GM18858 (cell line): ENCODE data around the gene GTSE1.
"Not testable (repeated sequence)": the region's sequence is repeated elsewhere in the genome, so short reads cannot be mapped to it uniquely, and the experiment has no call there.

Experiments
- ATAC-seq: cut with Tn5 transposase; IDR thresholded peaks from one replicate; pipeline ENCODE4 v1.9.1; 2021; ENCODE audit not compliant: unreplicated experiment

The GTSE1 gene

DNA sequence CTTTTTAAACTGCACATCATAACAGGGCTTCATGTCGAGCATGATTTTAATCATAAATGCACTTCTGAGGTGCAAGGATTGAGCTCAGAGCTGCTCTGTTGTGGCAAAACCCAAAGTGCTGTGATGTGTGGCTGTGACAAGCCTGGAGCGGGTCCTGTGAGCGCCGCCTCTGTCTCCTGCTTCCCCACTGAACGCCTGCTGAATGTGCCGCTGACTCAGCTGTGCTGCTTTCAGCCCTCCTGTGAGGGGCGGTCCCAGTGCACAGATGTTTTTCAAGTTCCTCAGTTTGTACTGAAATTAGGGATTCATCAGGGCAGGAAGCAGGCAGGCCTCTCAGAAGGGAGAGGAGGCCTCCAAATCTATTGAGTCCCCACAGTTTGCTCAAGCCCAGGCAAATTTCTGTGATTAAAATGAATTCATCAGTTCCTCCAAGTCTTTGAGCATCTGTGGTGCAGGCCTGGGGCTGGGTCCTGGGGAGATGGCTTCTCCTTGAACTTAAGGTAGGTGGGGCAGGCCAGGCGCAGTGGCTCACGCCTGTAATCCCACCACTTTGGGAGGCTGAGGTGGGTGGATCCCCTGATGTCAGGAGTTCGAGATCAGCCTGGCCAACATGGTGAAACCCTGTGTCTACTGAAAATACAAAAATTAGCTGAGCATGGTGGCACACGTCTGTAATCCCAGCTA, 3.0 kb upstream of the GTSE1 start:
- ATAC-seq = no peak

DNA sequence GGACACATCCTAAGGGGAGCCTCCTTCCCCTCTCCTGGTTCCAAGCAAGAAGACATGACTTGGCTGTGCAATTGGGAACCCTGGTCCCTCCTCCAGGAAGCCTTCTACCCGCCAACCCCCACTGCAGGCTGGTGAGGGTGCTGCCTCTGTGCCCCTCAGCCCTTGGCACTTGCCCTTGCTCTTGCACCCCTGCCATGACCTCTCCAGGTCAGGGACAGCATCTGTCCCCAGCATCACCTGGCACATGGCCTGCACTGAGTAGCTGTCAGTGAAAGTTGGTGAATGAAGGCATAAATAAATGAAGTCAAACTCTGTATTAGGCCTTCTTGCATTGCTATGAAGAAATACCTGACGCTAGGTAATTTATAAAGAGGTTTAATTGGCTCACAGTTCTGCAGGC, 1.9 kb upstream of the GTSE1 start:
- ATAC-seq = no peak

DNA sequence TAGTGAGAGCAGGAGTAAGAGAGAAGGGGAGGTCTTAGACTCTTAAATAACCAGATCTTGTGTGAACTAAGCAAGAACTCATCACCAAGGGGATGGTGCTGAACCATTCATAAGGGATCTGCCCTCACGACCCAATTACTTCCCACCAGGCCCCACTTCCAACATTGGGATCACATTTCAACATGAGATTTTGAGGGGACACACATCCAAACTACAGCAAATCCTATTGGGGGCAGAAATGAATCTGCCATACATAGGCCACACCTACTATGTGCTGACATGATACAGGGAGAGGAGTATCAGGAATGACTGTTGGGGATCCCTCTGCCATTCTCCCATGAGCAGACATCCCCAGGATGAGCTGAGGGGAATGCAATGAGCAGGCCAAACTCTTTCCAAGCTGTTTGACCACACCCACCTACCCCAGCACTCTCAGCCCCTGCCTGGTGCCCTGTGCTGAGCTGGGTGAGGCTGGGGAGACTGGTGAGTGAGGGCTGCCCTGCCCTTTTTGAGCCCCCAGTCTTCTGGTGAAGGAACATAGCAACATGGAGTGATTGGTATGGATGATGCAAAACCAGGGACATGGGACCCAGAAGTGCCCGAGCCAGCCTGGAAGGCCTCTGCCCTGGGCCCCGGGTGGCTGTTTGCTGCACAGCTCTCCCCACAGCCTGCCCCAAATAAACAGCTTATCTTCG, 1.2 kb upstream of the GTSE1 start:
- ATAC-seq = no peak

DNA sequence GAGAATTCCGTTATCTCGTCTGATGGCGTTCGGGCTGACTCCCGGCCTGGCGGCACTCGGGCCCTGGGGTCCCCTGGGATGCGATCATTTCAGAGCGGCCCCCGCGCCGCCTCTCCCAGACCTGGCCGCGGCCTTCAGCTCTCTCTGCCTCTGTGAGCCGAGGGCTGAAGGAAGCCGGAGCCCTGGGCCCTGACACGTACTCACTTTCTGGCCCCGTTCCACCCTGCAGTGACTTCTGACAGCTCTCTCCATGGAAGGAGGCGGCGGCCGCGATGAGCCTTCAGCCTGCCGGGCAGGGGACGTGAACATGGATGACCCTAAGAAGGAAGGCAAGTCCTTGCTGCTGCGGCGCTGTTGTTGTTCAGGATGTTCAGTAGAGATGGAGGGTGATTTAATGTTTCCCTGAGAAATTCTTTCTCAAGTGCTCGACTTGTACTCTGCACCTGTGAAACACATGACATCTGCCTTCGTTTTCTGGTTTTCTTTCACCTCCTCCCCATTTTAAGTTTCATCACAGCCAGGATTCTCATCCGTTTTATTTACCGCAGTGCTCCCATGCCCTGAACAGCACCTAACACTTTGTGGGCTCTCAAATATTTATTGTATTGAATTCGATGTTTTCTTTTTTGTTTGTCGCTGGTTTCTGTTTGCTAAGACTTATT, 612 bp downstream of the GTSE1 start:
- no peak for ATAC-seq

DNA sequence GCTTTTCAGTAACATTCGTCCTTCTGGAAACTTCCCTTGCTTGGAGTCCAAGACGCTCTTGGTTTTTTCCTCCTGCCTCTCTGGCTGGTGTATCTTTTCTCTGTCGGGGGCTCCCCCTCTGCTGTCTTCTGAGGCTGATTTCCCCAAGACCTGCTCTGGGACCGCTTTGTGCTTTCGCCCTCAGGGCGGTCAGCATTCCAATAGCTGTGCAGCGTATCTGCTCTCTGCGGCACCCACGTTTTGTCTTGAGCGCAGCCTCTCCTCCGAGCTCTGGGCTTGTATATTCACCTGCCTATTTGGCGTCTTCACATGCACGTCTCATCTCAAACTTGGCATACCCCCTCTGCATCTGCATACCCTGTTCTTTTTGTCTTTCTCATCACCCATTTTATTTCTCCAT, 2.4 kb downstream of the GTSE1 start:
- no peak for ATAC-seq

DNA sequence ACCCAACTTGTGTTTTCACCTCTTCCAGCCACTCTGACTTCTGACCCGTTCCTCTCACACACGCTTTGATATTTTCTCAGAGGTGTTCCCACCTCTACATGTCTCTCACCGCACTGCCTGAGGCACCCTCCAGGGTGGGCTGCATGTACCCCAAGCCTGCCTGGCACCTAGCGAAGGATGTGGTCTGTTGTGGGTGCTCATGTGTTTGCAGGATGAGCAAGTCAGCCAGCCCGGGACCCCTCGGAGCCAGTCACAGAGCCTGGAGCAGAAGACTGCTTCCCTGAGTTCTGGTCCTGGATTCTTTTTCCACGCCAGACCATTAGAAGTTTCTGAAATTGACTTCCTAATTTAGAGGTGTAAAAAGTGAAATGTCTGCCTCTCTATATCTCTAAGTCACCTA, 3.8 kb downstream of the GTSE1 start:
- no peak for ATAC-seq

DNA sequence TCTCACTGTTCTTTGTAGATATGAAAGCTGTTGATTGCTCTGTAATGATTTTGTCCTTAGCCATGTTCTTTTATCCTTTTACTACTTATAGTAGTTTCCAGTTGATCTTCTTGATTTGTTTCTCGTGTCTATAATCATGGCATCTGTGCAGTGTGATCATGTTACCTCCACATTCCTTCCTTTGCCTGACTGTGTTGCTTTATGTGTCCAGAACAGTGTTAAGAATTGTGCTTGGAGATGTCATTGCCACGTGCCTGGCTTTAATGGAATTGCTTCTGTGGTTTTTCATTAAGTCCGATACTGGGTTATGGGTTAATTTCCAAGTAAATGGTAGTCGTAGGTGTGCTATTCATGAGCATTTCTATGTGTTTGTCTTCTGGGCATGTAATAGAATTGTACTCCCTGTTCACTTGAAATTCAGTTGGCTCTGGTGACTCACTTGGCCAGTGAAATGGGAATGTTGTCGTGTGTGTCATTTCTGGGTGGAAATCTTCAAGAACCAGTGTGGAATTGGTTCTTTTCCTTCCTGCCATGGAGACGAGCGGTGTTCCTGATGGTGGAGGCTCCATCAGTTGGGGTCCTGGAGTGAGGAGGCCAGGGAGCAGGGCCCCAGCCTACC, 6.8 kb downstream of the GTSE1 start:
- no peak for ATAC-seq

DNA sequence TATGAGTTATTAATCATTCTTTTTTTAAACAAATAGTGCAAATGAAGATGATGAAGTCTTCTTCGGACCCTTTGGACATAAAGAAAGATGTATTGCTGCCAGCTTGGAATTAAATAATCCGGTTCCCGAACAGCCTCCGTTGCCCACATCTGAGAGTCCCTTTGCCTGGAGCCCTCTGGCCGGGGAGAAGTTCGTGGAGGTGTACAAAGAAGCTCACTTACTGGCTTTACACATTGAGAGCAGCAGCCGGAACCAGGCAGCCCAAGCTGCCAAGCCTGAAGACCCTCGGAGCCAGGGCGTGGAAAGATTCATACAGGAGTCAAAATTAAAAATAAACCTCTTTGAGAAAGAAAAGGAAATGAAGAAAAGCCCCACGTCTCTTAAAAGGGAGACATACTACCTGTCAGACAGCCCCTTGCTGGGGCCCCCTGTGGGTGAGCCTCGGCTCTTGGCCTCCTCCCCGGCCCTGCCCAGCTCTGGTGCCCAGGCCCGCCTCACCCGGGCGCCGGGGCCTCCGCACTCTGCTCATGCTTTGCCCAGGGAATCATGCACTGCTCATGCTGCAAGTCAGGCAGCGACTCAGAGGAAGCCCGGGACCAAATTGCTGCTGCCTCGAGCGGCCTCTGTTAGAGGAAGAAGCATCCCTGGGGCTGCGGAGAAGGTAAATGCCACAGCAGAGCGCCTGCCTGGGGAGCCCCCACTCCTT, 11.8 kb downstream of the GTSE1 start:
- ATAC-seq = no peak

DNA sequence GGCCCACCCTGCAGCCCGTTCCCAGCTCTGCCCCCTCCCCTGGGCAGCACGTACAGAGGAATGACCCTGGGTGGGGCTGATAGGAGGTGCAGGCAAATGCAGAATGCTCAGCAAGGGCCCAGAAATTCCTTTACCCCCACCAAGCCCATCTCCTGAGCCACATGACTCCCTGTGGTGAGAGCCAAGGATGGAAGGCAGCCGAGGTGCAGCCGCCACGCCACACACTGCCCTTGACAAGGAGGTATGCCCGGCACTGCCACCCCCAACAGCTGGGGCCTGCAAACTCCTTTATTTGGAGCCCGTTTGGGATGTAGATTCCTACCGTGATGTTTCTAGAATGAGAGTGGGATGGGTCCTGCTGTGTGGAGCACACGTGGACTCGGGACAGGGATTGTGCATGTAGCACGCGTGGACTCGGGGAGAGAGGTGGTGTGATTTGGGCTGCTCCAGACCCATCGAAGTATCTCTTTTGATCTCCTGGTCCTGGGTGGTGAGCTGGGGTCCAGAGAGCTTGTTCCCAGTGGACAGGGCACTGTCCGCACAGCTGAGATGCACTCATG, 12.9 kb downstream of the GTSE1 start:
- ATAC-seq = no peak

DNA sequence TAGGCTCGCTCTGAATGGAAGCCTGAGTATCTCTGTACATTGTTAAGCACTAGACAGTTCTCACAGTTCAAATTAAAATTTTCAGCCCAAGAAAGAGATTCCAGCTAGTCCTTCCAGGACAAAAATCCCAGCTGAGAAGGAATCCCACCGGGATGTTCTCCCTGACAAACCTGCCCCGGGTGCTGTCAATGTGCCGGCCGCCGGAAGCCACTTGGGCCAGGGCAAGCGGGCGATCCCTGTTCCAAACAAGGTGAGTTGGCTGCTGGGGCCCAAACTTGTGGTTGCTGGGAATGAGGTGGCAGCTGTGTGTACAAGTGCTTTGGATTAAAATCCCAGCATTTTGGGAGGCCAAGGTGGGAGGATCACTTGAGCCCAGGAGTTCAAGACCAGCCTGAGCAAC, 15.4 kb downstream of the GTSE1 start:
- ATAC-seq = no peak

DNA sequence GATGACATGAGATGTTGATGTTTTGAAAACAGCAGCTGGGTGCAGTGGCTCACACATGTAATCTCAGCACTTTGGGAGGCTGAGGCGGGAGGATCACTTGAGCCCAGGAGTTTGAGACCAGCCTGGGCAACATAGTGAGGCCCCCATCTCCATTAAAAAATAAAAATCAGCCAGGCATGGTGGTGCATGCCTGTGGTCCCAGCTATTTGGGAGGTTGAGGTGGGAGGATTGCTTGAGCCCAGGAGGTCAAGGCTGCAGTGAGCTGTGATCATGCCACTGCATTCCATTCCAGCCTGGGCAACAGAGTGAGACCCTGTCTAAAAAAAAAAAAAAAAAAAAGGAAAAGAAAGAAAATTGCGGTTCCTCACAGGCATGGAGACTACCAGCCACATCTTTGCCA, 16.2 kb downstream of the GTSE1 start:
- ATAC-seq = not testable (repeated sequence)

DNA sequence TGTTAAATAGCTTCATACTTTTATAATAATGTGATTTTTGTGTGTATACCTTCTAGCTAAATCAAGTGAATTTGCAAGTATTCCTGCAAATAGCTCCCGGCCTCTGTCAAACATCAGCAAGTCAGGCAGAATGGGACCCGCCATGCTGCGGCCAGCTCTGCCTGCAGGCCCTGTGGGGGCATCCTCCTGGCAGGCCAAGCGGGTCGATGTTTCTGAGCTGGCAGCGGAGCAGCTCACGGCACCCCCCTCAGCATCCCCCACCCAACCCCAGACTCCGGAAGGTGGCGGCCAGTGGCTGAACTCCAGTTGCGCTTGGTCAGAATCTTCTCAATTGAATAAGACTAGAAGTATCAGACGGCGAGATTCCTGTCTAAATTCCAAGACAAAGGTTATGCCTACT, 19.3 kb downstream of the GTSE1 start:
- ATAC-seq = no peak

DNA sequence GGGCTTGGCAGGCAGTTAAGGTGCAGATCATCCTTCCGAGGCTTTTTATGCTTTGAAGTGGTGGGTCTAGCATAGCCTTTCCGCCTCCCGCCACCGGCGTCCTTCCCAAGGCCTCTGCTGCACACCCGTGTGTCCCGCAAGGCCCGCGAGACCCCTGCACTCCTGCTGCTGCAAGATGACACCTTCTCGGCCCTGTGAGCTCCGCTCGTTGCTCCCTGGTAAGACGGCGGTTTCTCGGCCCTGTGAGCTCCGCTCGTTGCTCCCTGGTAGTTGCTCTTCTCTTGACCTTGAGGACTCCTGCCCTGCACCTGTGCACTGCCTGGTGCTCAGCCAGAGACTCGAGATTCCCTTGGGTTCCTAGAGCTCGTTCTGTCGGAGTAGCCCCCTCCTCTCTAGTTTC, 21.0 kb downstream of the GTSE1 start:
- ATAC-seq = no peak

DNA sequence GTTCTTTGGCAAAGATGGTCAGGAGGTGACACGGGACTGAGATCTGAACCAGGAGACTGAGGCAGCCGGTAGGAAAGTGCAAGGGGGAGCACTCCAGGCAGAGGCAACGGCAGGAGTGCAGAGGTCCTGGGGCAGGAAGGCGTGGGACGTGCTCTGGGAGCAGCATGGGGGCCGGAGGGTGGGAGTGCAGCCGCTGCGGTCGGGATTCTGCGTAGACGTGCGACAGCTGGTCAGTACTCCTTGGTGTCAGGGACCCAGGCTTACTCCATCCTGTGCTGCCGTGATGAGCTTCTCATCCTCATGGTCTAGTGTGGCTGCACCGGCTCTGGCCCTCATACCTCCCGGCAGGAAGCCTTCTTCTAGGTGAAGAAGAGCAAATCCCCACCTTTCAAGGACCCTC, 21.9 kb downstream of the GTSE1 start:
- no peak for ATAC-seq

DNA sequence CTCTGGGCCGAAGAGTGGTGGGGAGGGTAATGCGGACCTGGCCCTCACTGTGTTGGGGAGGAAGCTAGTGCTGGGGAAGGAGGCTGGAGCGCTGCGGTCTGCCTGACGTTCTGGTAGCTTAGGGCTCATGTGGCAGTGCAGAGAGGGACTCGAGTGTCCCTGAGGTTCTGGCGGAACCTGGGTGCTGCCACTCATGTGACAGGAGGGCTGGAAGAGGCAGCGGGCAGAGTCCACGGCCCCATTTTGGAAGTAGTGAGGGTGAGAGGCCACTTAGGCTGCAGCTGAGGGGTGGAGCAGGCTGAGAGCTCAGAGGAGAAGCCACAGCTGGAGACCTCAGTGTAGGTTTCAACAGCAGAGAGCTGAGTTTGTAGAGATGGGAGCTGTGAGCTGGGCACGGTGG, 22.6 kb downstream of the GTSE1 start:
- ATAC-seq = no peak

DNA sequence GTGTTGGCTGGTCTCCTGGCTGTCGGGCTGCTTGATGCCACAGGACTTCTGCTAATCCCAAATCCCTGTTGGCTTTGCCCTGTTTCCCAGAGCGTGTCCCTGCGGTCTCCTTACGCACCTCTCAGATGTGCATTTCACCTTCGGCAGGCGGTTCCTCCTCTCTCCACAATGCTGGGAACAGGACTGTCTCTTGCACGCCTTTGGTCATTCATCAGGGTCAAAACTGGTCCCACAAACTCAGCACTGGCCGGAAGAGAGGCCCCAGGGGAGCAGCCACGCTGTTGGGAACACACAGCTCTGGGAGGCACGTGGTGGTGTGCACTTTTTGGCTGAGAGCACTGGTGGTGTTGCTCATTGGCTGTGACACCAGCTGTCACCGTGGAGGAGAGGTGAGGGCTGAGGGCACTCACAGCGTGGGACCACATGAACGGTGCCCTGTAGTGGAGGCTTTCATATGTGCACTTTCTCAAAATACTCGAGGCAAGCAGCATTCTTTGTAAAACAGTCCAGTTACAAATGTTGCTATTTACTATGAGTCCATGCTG, 23.6 kb downstream of the GTSE1 start:
- ATAC-seq = no peak

DNA sequence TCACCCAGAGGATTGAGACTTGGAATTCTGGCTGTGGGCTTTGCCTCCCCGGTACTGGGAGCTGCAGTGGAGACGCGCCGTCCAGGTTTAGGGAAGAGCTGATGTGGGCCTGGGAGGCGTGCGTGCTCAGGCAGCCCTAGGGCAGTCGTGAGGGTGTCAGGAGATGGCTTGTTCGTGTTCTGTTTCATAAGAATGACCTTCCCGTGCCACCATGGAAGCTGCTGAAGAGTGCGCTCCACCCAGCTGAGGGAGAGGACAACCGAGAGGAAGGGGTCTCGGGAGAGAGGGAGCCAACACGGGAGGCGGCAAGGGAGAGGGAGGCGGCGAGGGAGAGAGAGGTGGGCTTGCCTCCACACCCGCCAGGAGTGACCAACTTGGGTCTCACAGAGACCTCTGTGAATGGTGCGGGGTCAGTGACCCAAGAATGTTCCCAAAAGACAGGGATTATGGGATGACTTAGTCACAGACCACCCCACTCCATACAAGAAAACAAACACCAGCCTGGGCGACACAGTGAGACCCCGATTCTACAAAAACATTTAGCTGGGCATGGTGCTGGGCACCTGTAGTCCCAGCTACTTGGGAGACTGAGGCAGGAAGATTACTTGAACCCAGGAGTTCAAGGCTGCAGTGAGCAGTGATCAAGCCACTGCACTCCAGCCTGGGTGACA, 24.2 kb downstream of the GTSE1 start:
- no peak for ATAC-seq

DNA sequence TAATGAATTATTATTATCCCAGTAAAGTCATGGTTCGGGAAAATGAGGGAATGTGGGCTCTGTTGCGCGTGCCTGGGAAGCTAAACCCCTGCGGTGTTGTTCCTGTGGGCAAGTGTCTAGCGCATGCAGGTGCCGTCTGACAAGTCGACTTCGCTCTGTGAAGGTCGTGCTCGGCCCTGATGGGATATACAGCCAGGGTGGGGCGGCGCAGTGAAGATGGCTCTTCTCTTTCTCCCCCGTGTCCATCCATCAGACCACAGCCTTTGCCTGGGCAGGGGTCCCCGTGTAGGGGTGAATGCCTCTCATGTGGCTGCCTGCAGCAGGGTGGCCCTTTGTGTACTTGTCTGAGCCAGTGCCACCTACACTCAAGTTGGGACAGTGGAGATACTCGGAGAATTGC, 26.0 kb downstream of the GTSE1 start:
- ATAC-seq = no peak

DNA sequence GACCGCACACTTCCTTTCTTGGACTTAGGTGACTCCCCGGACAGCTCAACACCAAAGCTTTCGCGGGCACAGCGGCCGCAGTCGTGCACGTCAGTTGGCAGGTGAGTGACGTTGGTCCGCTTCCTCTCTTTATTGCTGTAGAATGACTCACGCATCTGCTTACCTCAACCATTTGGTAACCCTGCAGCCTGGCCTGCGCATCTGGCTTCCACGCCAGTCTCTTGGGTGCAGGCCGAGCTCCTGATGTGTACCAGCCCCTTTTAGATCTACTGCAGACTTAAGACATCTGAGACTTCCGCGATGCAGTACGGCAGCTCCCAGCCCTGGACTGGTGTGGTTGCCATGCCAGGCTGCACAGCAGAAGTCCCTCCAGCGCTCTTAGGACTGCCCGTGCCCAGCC, 26.5 kb downstream of the GTSE1 start:
- ATAC-seq = no peak

DNA sequence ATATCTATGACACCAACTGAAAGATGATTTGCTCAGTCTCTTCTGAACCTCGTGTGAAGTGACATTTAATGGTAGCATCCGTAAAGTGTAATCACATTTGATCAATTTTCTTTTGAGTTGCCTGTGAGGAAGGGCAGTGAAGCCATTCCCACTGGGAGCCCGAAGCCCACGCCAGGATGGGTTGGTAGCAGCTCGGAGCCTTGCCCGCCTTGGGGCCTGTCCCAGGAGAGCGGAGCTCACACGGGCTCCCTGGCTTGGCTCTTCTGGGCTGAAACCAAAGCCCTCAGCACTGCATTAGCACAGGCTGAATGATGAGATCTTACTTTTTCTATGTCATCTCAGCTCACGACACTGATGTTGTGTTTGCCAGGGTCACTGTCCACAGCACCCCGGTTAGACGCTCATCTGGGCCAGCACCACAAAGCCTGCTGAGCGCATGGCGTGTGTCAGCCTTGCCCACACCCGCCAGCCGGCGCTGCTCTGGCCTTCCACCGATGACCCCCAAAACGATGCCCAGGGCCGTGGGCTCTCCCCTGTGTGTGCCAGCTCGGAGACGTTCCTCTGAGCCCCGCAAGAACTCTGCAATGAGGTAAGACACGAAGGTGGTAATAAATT, 29.5 kb downstream of the GTSE1 start:
- no peak for ATAC-seq
